Measurements from ENCODE around the gene WDR43.

Gene WDR43

DNA sequence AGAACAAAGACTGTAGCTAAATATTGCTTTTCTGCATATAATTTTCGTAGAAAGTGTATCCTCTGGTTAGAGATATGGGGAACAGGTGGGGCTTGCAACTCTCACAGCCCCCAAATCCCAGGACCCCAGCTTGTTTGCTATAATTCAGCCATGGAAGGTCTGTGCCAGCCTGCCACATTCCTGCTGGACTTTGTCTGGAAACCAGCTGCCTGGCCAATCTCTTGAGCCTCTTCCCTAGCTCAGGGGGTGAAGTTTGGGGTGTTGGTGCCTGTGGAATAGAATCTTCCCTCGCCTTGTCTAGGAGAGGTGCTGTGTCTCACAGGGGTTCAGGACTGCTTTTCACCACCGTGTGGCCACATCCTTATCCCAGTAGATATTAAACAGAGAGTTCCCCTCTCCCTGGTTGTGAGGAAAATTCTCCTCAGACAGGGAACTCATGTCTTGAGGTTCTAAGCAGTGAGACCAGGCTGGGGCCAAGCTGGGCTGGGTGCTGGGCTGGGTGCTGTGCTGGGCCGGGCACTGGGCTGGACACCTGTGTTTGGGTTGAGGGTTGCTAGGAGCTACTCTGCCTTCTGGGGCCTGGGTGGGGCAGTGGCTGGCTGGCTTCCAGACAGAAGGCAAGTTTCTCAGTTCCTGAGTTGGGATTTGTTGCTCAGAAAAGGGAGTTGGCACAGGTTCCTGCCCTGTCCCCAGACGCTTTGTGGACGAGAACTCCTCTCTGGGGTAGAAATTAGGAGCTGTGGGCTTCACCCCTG lies 98.9 kb downstream of the WDR43 start:
- in situ Hi-C loops (cut with MboI; ENCODE audit: low sequenced_read_pairs) = no loop called here

DNA sequence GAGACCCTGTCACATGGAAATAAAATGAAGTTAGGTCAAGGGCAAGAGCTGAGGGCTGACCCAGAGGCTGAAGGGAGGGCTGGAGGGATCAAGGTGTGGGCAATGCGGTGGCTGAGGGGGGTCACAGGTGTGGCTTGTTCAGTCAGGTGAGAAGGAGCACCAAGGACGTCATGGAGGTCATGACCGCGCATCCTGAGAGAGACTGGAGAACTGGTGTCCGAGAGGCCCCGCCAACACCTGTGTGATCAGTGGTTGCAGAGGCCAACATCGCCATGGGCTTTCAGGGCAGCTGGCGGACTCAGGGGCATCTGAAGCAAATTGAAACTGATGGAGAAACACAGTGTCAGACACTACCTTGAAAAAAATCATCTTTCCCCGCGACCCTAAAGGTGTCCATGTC lies 99.6 kb downstream of the WDR43 start:
- in situ Hi-C loops (cut with MboI; ENCODE audit: low sequenced_read_pairs) = no loop called here

DNA sequence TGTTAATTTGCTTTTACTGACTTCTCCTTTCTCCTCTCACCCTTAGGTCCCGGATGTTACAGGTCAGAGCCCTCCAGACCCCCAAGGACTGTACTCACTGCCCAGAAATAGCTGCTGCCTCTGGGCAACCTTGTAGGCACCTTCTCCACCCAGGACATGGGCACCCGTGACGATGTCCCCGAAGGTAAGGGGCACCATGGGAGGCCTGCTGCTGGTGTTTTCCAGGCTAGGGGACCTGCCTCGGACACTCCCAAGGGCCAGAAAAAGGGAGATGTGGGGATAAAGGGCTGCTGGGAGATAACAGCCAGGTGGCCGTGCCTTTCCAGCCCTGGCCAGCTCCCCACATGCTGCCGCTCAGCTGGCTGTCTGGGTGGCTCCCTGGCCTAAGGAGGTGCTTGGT lies 100.2 kb downstream of the WDR43 start:
- in situ Hi-C loops (cut with MboI; ENCODE audit: low sequenced_read_pairs) = no loop called here

DNA sequence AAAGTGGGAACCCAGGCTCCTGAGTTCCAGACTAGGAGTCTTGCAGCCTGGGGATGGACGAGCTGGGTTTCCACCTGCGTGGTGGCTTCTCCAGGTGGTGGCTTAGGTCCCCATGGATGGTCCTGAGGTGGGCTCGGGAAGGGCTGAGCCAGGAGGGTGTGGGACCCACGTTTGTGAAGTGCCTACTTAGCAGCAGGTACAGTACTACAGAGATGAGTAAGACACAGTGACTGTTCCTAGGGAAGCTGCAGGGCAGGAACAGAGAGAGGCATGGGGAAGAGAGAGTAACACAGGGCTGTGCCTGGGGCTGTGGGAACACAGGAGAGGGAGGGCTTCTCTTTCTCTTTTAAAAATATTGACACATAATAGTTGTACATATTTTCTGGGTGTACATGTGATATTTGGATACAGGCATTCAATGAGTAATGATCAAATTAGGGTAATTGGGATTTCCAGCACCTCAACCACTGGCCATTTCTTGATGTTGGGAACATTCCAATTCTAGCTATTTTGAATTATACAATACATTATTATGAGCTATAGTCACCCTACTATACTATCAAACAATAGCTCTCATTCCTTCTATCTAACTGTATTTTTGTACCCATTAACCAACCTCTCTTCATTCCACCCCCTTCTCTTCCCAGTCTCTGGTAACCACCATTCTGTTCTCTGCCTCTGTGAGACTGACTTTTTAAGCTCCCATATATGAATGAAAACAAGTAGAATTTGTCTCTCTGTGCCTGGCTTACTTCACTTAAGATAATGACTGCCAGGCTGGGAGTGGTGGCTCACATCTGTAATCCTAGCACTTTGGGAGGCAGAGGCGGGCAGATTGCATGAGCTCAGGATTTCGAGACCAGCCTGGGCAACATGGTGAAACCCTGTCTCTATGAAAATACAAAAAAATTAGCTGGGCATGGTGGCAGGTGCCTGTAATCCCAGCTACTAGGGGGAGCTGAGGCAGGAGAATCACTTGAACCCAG lies 101.6 kb downstream of the WDR43 start:
- in situ Hi-C loops (cut with MboI; ENCODE audit: low sequenced_read_pairs) = no loop called here

DNA sequence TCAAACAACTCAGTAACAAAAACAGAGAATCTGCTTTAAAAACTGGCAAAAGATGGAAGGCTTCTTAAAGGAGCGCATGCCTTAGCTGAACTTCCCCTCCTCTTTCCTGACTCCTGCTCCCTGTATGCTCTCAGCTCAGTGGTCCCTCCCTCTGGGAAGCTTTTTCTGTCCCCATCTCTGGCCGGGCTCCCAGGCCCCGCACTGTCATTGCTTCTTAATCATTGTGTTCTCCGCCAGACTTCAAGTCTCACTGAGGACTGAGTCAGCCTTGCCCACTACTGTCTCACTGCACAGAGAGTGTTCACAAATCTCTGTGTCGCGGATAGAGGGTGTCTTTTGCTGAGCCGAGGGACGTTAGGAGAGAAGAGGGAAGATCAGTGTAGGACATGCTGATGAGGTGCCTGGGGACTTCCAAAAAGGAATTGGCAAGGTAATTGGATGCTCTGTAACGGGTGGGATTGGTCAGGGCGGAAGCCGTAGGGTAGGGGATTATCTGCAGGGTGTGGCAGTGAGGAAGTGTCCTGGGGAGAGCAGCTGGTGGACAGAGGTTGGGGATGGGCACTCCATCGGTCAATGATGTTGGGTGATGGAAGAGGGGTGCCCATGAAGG lies 102.9 kb downstream of the WDR43 start:
- in situ Hi-C loops (cut with MboI; ENCODE audit: low sequenced_read_pairs) = no loop called here

All from hTERT RPE-1 (cell line).